Measurements from ENCODE around the gene SMAD3. TPM values are rescaled to one million over a fixed set of nuclear protein-coding genes. Genes with fewer than 3 reads are reported as not detected.
A peak's percentile ranks its signal among the peaks of the same experiment; 100 is the strongest.

The SMAD3 gene
- total and polyA plus RNA-seq, 4 donors: 10.9 to 41.6 (median 23.4) TPM

GRCh38 chr15:67032608-67033007 lies 32.8 kb upstream of the SMAD3 start:
- 53 to 88% methylated on average over 3 of the region's 3 CpGs for WGBS, 2 donors

GRCh38 chr15:67033012-67033411 lies 32.4 kb upstream of the SMAD3 start:
- no peak for TF ChIP-seq CTCF (IDR thresholded peaks at IDR 0.05; ENCODE audit: control extremely low read depth, extremely low read depth)
- Histone ChIP-seq H3K4me1 (ENCODE audit: control insufficient read depth in 5 of 5, insufficient read depth in 5 of 5, low read length in 5 of 5) (peaks cover 0 to 18% (median 10%) of the 10 kb centered on the region in 5 donors), H3K4me3 (no peak overlapping the region), H3K27ac (ENCODE audit: low read depth in 1 of 2, low read length in 1 of 2) (no peak overlapping the region), H3K9me3 (ENCODE audit: control insufficient read depth in 4 of 4, insufficient read depth in 3 of 4, low read length in 3 of 4) (no peaks in the 10 kb centered on the region), H3K36me3 (ENCODE audit: control insufficient read depth in 4 of 4, insufficient read depth in 4 of 4, low read length in 4 of 4) (no peaks in the 10 kb centered on the region), H3K9ac (ENCODE audit: insufficient read depth in 1 of 2, low read length in 2 of 2) (no peak overlapping the region), H3K27me3 (ENCODE audit: control insufficient read depth in 3 of 3, insufficient read depth in 3 of 3, low read length in 2 of 3) (peaks cover 0 to 5% (median 0%) of the 10 kb centered on the region in 3 donors)
- no peak for ATAC-seq (ENCODE audit: insufficient read depth, low FRiP score)
- 31 to 43% methylated on average over 12 of the region's 12 CpGs for WGBS, 2 donors
- DNase-seq: no peak

More at GRCh38 chr15:67032608-67033007, 32.8 kb upstream of the SMAD3 start:
- no peak for TF ChIP-seq CTCF (IDR thresholded peaks at IDR 0.05; ENCODE audit: control extremely low read depth, extremely low read depth)
- no peak for ATAC-seq (ENCODE audit: insufficient read depth, low FRiP score)
- Histone ChIP-seq H3K9ac (ENCODE audit: insufficient read depth in 1 of 2, low read length in 2 of 2) (no peak overlapping the region), H3K4me3 (no peak overlapping the region), H3K27ac (ENCODE audit: low read depth in 1 of 2, low read length in 1 of 2) (no peak overlapping the region), H3K36me3 (ENCODE audit: control insufficient read depth in 4 of 4, insufficient read depth in 4 of 4, low read length in 4 of 4) (no peaks in the 10 kb centered on the region), H3K4me1 (ENCODE audit: control insufficient read depth in 5 of 5, insufficient read depth in 5 of 5, low read length in 5 of 5) (peaks cover 0 to 18% (median 10%) of the 10 kb centered on the region in 5 donors), H3K27me3 (ENCODE audit: control insufficient read depth in 3 of 3, insufficient read depth in 3 of 3, low read length in 2 of 3) (peaks cover 0 to 5% (median 0%) of the 10 kb centered on the region in 3 donors), H3K9me3 (ENCODE audit: control insufficient read depth in 4 of 4, insufficient read depth in 3 of 4, low read length in 3 of 4) (no peaks in the 10 kb centered on the region)
- no peak for DNase-seq

DNA sequence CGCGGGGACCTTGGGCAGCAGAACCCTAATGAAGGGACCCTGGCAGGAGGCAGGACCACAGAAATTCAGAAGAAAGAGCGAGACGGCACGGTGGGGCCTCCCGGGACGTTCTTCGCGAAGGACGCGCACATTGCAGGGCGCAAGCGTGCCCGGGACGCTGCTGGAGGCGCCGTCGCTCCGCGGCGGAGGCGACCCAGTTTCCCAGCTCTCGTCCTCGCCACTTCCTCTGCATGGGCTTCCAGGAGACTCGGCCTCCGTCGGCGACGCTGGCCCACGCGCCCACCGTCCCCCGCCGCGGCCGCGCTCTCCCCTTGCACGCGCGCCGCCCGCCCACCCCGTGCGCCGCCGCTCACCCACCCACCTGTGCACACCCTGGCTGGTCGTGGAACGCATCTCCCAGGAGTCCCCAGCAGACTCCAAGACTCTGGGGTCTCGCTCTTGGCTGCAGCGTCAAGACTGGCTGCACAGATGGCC lies 31.8 kb upstream of the SMAD3 start:
- ATAC-seq (ENCODE audit: insufficient read depth, low FRiP score) (no peak), DNase-seq (peak in 2 of 3 donors; percentile 29 to 67)
- Histone ChIP-seq H3K4me1 (ENCODE audit: control insufficient read depth in 5 of 5, insufficient read depth in 5 of 5, low read length in 5 of 5) (peaks cover 0 to 18% (median 10%) of the 10 kb centered on the region in 5 donors), H3K27me3 (ENCODE audit: control insufficient read depth in 3 of 3, insufficient read depth in 3 of 3, low read length in 2 of 3) (peaks cover 0 to 5% (median 0%) of the 10 kb centered on the region in 3 donors), H3K9me3 (ENCODE audit: control insufficient read depth in 4 of 4, insufficient read depth in 3 of 4, low read length in 3 of 4) (no peaks in the 10 kb centered on the region), H3K27ac (ENCODE audit: low read depth in 1 of 2, low read length in 1 of 2) (no peak overlapping the region), H3K4me3 (no peak overlapping the region), H3K9ac (ENCODE audit: insufficient read depth in 1 of 2, low read length in 2 of 2) (no peak overlapping the region), H3K36me3 (ENCODE audit: control insufficient read depth in 4 of 4, insufficient read depth in 4 of 4, low read length in 4 of 4) (no peaks in the 10 kb centered on the region)
- 5 to 8% methylated on average over 38 to 50 of the region's 50 CpGs for WGBS, 2 donors
- TF ChIP-seq CTCF (IDR thresholded peaks at IDR 0.05; ENCODE audit: control extremely low read depth, extremely low read depth): peak; percentile 5

- Histone ChIP-seq H3K9me3 (ENCODE audit: control insufficient read depth in 4 of 4, insufficient read depth in 3 of 4, low read length in 3 of 4) (no peaks in the 10 kb centered on the region), H3K27ac (ENCODE audit: low read depth in 1 of 2, low read length in 1 of 2) (no peak overlapping the region), H3K9ac (ENCODE audit: insufficient read depth in 1 of 2, low read length in 2 of 2) (no peak overlapping the region), H3K4me1 (ENCODE audit: control insufficient read depth in 5 of 5, insufficient read depth in 5 of 5, low read length in 5 of 5) (peaks cover 0 to 29% (median 10%) of the 10 kb centered on the region in 5 donors), H3K27me3 (ENCODE audit: control insufficient read depth in 3 of 3, insufficient read depth in 3 of 3, low read length in 2 of 3) (peaks cover 0 to 5% (median 0%) of the 10 kb centered on the region in 3 donors), H3K4me3 (no peak overlapping the region), H3K36me3 (ENCODE audit: control insufficient read depth in 4 of 4, insufficient read depth in 4 of 4, low read length in 4 of 4) (no peaks in the 10 kb centered on the region)
- no peak for DNase-seq
- no peak for ATAC-seq (ENCODE audit: insufficient read depth, low FRiP score)
- no peak for TF ChIP-seq CTCF (IDR thresholded peaks at IDR 0.05; ENCODE audit: control extremely low read depth, extremely low read depth)
- 76 to 89% methylated on average over 4 to 5 of the region's 5 CpGs for WGBS, 2 donors
Measured at GRCh38 chr15:67035886-67036285, 29.5 kb upstream of the SMAD3 start.
